ENCODE measurements around the gene MAPK10. TPM values are rescaled to one million over a fixed set of nuclear protein-coding genes. Genes with fewer than 3 reads are reported as not detected.
"Not testable (repeated sequence)": the region's sequence is repeated elsewhere in the genome, so short reads cannot be mapped to it uniquely, and the experiment has no call there.

MAPK10 gene
- total RNA-seq, 1 experiment from 2014 or later, result 19.8 TPM

DNA sequence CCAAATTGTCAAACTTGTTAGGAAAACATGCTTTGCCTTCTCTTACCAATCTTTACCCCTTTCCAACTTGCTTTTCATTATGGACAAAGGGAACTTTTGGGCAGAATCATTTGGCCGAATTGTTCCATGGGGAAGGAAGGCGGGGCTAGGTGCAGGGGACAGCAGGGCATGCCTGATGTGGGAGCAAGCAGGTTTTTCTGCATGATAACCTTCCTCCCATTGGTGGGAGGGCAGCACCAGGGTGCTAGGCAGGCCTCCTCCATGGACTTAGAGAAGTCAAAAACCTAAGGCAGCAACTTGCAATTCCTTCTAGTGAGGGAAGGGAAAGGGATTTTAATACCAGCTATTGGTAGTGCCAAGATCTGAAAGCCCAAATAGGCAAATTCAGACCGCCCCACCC lies 260.5 kb downstream of the MAPK10 start:
- no peak for DNase-seq (ENCODE audit: low read depth)
- in situ Hi-C loops (cut with HindIII; ENCODE audit: low pct_unique_long_range_greater_than_20kb, low sequenced_read_pairs), result no loop called here

DNA sequence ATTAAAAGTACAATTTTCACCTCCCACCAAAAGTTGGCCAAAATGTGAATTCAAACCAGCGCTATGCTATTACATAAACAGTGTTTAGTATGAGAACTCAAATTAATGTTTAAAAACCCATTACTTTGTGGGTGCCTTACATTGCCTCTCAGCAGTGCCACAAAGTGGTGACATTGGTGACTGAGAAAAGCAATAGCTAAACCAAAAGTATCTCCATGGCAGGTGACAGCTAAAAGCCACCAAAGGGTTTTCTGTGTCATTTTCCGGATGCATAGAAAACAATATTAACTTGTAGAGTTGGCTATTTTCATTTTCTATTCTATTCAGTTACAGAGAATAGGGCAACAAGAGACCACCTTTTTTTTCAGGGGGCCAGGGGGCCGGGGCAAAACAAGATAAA lies 261.2 kb downstream of the MAPK10 start:
- in situ Hi-C loops (cut with HindIII; ENCODE audit: low pct_unique_long_range_greater_than_20kb, low sequenced_read_pairs), result no loop called here
- no peak for DNase-seq (ENCODE audit: low read depth)

DNA sequence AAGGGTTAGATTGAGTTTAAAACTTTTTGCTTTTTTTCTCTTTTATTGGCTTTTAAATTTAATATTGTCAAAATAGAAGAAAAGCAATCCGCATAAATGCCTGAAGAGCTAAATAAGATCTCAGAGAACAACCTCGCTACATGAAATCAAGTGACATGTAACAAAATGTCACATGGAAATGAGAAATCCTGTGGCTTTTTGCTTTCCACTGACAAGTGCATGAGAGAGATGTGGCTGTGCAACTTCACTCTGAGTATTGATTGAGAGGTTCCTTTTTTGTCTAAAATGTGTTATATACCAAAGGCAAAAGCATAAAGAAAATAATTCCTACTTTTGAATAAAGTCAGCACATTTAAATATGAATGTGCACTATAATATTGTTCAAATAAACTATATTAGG lies 263.5 kb downstream of the MAPK10 start:
- in situ Hi-C loops (cut with HindIII; ENCODE audit: low pct_unique_long_range_greater_than_20kb, low sequenced_read_pairs), result no loop called here

DNA sequence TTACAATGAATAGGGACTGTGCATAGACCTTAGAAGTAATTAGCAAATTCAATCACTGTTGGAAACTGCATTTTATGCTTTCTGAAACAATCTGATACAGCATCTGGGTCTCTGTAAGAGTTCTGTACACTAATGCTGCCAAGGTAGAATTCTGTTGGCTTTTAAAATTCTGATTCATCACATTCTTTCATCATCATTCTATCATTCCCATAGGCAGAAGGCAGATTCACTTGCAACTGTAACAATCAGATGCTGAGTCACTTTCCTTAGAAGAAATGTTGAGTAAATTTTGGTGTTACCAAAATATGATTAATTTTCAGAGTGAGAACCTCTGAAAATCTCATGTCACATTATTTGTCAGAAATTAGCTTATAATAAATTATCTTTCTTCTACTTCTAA lies 267.2 kb downstream of the MAPK10 start:
- in situ Hi-C loops (cut with HindIII; ENCODE audit: low pct_unique_long_range_greater_than_20kb, low sequenced_read_pairs), result no loop called here

More for the DNA sequence above, 263.5 kb downstream of the MAPK10 start:
- DNase-seq (ENCODE audit: low read depth), result no peak

DNA sequence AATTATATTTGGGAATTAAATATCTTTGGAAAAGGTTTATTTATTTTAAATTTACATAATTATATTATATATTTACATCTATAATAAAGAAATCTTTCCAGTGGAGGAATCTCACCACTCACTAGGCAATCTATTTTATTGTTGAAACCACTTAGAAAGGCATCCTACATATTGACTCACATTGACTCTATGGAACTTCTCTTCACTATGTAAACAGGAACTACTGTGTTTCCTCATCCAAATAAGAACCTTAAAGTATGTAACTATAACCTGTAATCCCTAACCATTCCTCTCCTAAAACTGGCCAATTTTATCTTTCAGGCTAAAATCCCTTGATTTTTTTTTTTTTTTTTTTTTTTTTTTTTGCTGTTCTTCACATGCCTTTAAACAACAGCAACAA lies 268.7 kb downstream of the MAPK10 start:
- no peak for DNase-seq (ENCODE audit: low read depth)
- in situ Hi-C loops (cut with HindIII; ENCODE audit: low pct_unique_long_range_greater_than_20kb, low sequenced_read_pairs), result no loop called here

More for the DNA sequence above, 267.2 kb downstream of the MAPK10 start:
- DNase-seq (ENCODE audit: low read depth), result peak; percentile 14

DNA sequence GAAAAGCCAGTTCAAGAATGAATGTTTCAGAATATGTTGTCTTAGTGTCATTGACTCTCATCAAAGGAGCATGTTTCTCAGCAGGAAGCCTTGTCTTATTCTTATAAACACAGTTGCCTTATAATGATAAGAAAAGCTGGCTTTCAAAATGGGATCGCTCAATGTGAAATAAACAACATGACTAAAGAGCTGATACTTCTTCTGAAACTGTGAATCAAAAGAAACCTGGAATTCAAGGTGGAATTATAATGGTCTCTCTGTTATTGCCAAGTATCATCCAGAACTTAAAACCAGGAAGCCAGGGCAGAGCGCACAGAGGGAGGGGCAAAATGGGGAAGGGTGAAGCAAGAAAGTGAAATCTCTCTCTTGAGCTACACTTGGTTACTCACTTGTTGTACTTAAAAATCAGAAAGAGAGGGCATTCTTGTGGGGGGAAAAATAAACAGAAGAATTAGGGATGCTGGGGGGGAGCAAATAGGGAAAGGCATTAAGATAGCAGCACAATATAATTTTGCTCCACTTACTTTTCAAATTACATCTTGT lies 270.0 kb downstream of the MAPK10 start:
- no peak for DNase-seq (ENCODE audit: low read depth)
- in situ Hi-C loops (cut with HindIII; ENCODE audit: low pct_unique_long_range_greater_than_20kb, low sequenced_read_pairs), result no loop called here

DNA sequence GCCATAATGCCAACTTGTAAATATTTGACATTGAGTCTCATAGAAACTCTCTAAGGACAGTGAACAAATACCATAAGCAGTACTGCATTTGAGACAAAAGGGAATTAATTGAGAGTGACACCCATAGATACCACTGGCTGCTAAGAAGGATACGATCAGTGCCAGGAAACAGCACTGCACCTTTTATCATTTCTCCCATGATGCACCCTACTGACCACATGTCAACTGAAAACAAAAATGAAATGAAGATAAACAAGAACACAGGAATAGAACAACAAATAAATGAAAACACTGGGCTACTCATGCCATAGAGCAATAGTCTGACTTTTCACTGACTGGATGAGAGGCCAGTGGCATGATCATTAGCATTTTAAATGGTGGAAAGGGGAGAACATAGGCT lies 270.8 kb downstream of the MAPK10 start:
- DNase-seq (ENCODE audit: low read depth), result no peak
- in situ Hi-C loops (cut with HindIII; ENCODE audit: low pct_unique_long_range_greater_than_20kb, low sequenced_read_pairs), result no loop called here

DNA sequence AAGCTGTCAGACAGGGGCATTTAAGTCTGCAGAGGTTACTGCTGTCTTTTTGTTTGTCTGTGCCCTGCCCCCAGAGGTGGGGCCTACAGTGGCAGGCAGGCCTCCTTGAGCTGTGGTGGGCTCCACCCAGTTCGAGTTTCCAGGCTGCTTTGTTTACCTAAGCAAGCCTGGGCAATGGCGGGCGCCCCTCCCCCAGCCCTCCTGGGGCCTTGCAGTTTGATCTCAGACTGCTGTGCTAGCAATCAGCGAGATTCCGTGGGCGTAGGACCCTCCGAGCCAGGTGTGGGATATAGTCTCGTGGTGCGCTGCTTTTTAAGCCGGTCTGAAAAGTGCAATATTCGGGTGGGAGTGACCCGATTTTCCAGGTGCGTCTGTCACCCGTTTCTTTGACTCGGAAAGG lies 284.1 kb downstream of the MAPK10 start:
- in situ Hi-C loops (cut with HindIII; ENCODE audit: low pct_unique_long_range_greater_than_20kb, low sequenced_read_pairs); DNase-seq (ENCODE audit: low read depth): not testable (repeated sequence)

DNA sequence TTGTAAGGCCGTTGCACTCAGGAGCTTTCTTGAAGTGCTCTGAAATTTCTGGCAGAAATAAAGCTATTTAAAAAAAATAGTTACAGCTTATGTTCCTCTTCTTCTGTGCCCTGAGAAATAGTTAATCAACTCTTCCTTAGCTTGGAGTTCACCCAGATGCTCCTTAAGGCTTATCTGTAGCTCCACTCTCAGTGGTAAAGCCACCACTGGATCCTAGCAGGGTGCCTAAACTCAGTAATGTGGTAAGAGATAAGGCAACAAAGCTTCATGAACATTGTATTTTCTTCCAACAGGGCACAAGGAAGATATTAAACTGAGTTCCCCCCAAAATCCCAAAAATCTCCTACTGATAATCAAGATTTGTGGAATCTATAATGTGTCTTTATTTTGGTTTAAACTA lies 299.5 kb downstream of the MAPK10 start:
- DNase-seq (ENCODE audit: low read depth), result no peak
- in situ Hi-C loops (cut with HindIII; ENCODE audit: low pct_unique_long_range_greater_than_20kb, low sequenced_read_pairs), result no loop called here

DNA sequence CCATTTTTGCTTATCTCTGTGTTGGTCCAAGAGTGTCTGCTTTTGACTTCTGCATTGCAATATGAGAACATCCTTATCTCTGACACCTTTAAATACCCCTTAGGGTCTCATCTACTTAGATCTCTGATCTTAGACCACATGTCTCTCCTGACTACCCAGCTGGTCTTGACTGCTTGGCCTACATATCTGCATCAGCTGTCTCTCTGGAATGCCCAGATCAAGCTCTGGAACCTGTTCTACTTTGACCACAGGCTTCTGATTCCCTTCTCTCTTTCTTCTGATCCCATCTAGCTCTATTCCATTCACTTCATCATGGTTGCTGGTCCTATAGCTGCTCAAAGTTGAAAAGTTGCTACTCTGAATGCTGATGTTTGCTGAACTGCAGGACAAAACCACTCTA lies 301.2 kb downstream of the MAPK10 start:
- in situ Hi-C loops (cut with HindIII; ENCODE audit: low pct_unique_long_range_greater_than_20kb, low sequenced_read_pairs), result no loop called here
- DNase-seq (ENCODE audit: low read depth), result no peak

DNA sequence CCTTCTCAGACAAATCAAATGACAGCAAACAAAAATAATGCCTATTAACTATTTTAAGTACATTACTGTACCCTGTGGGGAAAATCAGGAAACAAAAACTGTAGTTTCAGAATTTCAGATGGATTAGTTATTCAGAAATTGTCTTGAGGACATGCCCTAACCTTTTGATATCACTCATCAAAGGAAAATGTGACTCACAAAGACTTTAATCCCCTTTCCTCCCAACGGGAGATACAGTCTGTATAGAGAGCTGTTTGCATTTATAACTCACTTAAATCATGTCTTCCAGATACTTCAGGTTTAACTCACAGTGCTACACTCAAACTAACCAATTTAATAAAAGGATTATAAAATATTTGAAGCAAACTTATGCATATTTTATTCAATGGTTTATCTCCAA lies 304.0 kb downstream of the MAPK10 start:
- in situ Hi-C loops (cut with HindIII; ENCODE audit: low pct_unique_long_range_greater_than_20kb, low sequenced_read_pairs), result no loop called here
- no peak for DNase-seq (ENCODE audit: low read depth)

DNA sequence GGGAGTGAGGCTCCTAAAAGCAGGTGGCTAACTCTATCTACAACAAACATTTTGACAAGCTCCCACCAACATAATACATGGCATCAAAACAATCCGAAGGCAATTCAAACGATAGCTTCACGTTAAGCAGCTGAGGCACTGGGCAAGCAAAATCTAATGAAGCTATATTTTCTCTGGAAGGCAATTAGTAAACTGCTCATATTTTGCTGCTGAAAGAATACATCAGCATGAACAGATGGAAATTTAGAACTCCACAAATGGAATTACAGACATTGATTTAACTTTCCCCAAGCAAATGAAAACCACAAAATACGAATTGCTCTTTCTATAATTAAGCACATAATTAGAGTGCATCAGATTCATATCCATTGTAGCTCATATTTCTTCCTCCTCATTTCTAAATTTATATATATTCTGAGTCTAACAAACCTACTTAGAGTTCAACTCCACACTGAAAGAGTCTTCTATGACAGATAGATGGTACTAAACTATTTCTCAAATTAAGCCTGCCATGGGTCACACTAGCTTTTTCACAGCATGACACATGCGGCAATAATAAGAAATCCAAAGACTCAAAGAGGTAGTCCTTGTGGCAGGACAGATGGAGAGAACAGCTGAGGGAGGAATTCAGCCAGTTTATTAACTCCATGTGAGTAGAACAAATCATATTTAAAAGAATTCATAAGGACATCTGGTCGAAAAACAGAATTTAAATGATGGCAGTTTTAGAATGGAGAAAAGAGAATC lies 305.4 kb downstream of the MAPK10 start:
- DNase-seq (ENCODE audit: low read depth), result no peak
- in situ Hi-C loops (cut with HindIII; ENCODE audit: low pct_unique_long_range_greater_than_20kb, low sequenced_read_pairs), result no loop called here

DNA sequence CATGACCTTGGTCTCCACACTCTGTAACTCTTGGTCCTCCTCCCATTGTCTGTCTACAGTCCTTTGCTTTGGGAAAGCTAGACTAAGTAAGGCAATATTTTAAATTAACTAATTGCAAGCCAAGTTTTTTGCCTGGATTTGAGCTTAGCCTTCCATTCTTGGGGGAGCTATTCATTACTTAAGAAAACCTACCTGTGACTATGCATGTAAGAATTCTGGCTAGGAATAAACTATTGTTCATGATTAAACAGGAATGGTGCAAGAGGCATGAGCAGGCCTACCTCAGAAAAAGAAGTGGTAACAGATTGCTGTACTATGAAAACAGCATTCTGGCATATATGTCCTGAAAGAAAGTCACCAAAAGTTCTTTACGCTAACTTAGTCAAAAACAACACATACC lies 309.4 kb downstream of the MAPK10 start:
- no peak for DNase-seq (ENCODE audit: low read depth)
- in situ Hi-C loops (cut with HindIII; ENCODE audit: low pct_unique_long_range_greater_than_20kb, low sequenced_read_pairs), result no loop called here

DNA sequence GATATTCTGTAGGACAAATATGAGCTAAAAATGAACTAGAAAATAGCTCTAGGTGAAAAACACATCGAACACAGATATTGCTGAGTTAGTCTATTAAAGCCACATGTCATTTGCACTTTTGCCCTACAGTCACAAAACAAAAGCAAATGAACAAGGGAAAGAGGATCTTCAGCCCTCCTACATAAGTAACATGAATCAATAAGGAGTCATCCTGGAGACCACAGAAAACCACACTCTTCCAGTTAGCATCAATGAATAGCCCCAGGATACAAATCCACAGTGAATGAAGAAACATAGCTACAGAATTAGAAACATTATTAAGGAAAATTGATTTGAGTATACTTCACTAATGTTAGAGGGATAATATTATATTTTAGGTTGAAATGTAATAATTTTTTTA lies 311.4 kb downstream of the MAPK10 start:
- in situ Hi-C loops (cut with HindIII; ENCODE audit: low pct_unique_long_range_greater_than_20kb, low sequenced_read_pairs), result no loop called here
- no peak for DNase-seq (ENCODE audit: low read depth)

DNA sequence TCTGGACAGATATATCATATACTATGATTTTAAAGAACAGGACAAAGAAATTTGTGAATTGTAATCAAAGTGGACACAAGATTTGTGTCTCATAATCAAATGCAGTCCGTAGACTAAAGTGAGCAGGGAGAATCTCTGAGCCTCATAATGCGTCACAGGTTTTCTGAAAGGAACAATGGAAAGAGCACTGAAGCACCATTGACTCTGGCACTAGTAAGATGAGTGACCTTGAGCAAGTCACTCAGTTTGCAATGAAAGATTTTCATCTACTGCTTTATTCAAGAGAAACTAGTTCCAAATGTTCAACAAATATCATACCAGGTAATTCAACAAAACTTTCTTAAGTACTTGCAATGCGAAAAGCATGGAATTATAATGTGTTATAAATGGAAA lies 315.3 kb downstream of the MAPK10 start:
- DNase-seq (ENCODE audit: low read depth), result no peak
- in situ Hi-C loops (cut with HindIII; ENCODE audit: low pct_unique_long_range_greater_than_20kb, low sequenced_read_pairs), result no loop called here

DNA sequence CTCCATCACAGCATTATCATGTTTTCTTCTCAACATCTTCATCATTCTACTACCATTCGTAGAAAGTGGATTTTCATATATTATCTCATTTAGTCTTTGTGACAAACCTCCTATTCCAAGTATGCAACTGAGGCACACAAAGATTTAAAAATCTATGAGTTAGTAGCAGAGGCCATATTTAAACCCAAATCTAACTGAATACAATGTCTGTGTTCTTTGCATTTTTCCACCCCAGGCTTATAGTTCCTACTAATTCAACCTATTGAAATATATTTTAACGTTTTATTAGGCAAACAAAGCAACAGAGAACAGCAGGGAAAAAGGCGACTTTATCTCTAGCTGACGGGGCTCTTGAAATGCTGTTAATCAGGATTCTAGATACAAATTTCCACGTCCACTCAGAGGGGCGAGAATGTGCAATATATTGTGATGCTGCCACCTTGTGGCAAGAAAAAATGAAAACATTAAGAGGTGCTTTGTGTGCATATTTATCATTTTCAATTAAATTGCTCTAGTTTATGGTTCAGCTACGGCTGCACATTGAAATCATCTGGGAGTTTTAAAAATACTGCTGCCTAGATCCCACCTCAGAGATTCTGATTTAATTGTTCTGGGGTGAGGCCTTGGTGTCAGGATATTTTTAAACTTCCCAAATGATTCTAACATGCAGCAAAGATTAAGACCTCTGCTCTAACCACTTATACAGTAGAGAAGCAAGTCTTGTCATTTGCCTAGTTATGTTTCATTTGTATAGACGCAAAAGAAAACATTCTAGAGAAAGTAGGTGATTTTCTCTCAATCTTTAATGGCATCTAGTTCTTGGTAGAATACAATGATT lies 315.9 kb downstream of the MAPK10 start:
- DNase-seq (ENCODE audit: low read depth), result peak; percentile 30
- in situ Hi-C loops (cut with HindIII; ENCODE audit: low pct_unique_long_range_greater_than_20kb, low sequenced_read_pairs), result no loop called here

DNA sequence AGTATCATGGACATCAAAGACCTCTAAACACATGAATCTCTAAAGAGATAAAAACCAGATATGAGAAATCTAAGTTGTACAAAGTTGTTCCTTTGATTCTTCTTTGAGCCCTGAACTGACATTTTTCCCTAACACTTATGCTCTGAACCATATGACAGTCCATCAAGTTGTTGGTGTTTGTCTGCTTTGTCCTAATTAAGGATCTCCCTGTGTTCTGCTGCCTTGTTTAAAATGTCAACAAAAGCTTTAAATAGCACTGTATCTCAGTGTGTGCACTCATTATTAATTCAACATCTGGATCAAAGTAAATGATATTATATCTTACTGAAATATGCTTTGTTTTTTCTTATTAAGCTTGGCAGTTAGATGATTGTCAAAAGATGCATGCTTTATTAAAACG lies 321.8 kb downstream of the MAPK10 start:
- in situ Hi-C loops (cut with HindIII; ENCODE audit: low pct_unique_long_range_greater_than_20kb, low sequenced_read_pairs), result no loop called here
- no peak for DNase-seq (ENCODE audit: low read depth)

DNA sequence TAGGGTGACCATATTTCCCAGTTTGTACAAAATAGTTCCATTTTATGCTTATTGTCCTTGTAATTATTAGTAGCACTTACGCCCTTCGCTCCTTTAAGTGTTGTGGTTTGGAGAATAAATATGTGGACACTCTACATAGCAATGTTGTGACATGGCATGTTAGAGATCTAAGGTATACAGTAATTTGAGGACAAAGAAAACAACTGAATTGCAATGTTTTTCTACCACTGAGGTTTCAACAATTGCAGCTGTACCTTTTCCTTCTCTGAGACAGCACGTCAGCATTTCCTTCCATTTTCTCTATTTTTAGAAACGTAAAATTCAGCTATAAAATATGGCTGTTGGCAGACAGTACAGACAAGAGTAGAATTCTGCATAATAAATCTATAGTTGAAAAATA lies 323.1 kb downstream of the MAPK10 start:
- in situ Hi-C loops (cut with HindIII; ENCODE audit: low pct_unique_long_range_greater_than_20kb, low sequenced_read_pairs), result no loop called here
- no peak for DNase-seq (ENCODE audit: low read depth)

DNA sequence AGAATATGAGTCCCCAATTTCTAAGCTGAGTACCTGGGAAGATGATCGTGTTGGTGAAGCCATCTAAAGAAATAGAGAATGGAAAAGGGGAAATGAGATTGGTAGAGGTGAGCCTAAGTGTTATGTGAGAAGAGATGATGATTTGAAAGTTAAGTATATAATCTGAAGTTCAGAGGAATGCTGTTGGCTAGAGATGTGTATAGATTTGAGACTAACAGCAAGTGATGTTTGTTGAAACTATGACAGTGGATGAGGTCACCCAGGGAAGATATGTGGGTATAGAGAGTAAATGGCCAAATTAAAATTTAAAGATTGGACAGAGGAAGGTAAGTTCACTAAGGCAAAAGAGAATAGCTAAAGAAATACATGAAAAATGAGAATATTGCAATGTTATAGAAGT lies 324.2 kb downstream of the MAPK10 start:
- in situ Hi-C loops (cut with HindIII; ENCODE audit: low pct_unique_long_range_greater_than_20kb, low sequenced_read_pairs), result no loop called here
- no peak for DNase-seq (ENCODE audit: low read depth)
